Gastrocnemius medialis (tissue), 4 donors: ENCODE data around the gene BPIFB1.

Experiments
- CTCF ChIP-seq, 5 experiments: fragments of 450-650 bp in 3 of 5; fragments of 200-600 bp in 2 of 5; sonication (generic) in 2 of 5; IDR thresholded peaks in 4 of 5; conservative IDR thresholded peaks in 1 of 5; 1 replicate in 4 of 5; 2 replicates in 1 of 5; pipeline ENCODE4 v1.5.1; 2016 to 2019; ENCODE audit warnings: antibody characterized with exemption in 5 of 5, mild to moderate bottlenecking in 3 of 5, moderate library complexity in 3 of 5
- POLR2A ChIP-seq, 2 donors: fragments of 450-650 bp; IDR thresholded peaks; one replicate each; pipeline ENCODE4 v1.6.1; 2017; ENCODE audit warnings: antibody characterized with exemption in 2 of 2, mild to moderate bottlenecking in 2 of 2, moderate library complexity in 2 of 2

- TF ChIP-seq CTCF (IDR thresholded peaks at IDR 0.05 in 4 of 5, conservative IDR thresholded peaks at IDR 0.05 in 1 of 5) (no peak), POLR2A (IDR thresholded peaks at IDR 0.05) (no peak)
These were observed 7.8 kb upstream of the BPIFB1 start for GRCh38 chr20:33275215-33275614.
